GM12801 (cell line): ENCODE results near the gene PDGFC.

Source experiments
- TF ChIP-seq, protein P1 (sequence below): IDR thresholded peaks from one replicate; pipeline ENCODE4 v1.5.1; 2011; ENCODE audit warnings: control low read depth; ENCODE audit not compliant: insufficient read length; ENCODE audit errors: extremely low read depth

PDGFC gene

DNA sequence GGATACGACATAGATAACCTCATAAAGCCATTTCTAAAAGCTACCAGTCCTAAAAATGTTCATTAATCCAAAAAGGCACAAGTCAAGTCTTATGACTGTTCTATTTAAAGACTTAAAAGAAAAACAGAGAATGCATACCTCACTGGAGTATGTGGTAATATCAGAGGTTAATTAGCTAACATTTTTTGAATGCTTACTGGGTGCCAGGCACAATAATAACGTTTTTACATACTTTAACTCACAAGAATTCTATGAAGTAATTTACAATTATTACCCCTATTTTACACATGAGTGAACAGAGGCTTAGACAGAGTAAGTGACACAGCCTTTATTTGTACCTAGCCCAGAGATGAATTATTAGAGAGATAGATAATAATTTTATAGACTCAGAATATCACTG lies 207.5 kb downstream of the PDGFC start:
- TF ChIP-seq, protein P1, sequence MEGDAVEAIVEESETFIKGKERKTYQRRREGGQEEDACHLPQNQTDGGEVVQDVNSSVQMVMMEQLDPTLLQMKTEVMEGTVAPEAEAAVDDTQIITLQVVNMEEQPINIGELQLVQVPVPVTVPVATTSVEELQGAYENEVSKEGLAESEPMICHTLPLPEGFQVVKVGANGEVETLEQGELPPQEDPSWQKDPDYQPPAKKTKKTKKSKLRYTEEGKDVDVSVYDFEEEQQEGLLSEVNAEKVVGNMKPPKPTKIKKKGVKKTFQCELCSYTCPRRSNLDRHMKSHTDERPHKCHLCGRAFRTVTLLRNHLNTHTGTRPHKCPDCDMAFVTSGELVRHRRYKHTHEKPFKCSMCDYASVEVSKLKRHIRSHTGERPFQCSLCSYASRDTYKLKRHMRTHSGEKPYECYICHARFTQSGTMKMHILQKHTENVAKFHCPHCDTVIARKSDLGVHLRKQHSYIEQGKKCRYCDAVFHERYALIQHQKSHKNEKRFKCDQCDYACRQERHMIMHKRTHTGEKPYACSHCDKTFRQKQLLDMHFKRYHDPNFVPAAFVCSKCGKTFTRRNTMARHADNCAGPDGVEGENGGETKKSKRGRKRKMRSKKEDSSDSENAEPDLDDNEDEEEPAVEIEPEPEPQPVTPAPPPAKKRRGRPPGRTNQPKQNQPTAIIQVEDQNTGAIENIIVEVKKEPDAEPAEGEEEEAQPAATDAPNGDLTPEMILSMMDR: no peak

DNA sequence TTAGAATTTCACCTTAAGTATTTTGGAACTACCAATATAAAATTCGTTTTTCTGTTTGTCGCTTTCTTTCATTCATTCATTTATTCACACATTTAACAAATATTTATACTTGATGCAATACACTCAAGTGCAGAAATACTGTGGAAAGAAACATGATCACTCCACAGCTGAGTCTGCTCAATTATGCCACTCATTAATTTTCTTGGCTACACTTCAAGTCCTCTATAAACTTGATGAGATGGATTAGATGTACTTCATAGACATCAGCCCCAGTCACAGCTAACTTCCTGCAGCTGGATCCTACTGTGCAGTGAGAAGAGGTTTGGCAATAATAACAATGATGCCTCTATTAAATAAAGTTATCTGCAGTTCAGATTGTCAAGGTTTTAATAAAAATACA lies 208.1 kb downstream of the PDGFC start:
- TF ChIP-seq, protein P1: no peak

DNA sequence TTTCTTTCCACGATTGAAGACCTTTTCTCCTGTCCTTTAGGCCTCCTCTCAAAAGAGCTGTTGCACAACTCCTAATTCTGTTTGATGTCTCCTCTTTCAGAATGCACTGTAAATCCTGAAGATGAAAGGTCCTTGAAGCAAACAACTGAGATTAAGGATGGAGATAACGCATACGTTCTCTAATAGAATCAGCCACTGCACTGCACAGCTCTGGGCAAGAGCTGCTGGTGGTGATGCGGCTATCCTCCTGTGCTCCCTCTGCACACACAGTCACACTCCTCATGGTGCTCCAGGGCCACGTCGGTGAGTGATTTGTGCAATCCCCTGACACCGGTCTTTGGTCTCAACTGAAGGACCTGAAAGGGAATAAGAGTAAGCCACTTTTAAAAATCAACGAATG lies 208.7 kb downstream of the PDGFC start:
- TF ChIP-seq, protein P1: no peak

DNA sequence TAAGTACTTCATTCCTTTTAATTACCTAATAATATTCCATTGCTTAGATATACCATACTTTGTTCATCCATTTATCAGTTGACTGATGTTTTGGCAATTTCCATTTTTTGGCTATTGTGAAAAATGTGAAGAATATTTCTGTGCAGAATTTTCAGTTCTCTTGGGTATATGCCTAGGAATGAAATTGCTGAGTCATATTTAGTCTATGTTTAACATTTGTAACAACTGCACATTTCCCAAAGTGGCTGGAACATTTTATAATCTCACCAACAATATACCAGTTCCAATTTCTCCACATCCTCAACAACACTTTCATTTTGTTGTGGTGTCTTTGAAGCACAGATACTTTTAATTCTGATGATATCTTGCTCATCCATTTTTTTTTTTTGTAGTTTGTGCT lies 215.5 kb downstream of the PDGFC start:
- TF ChIP-seq, protein P1: no peak

DNA sequence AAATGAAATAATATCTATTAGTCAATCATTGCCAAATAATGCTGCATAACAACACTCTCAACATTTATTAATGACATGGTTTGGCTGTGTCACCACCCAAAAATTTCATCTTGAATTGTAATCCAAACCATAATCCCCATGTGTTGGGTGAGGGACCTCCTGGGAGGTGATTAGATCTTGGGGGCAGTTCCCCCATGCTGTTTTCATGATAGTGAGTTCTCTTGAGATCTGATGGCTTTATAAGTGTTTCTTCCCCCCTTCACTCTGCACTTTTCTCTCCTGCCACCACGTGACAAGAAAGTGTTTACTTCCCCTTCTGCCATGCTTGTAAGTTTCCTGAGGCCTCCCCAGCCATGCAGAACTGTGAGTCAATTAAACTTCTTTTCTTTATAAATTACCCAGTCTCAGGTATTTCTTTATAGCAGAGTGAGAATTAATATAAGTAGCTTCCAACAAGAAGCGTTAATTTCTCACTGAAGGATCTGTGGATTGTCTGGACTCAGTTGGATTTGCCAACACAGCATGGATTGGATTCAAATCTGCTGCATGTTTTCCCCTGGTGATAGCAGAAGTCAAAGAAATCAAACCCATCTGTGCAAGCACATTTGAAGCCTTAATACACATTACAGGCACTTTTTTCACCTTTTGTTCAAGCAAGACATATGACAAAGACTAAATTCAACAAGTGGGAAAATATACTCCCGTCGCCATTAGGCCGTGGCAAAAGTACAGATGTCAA lies 216.6 kb downstream of the PDGFC start:
- TF ChIP-seq, protein P1: no peak

DNA sequence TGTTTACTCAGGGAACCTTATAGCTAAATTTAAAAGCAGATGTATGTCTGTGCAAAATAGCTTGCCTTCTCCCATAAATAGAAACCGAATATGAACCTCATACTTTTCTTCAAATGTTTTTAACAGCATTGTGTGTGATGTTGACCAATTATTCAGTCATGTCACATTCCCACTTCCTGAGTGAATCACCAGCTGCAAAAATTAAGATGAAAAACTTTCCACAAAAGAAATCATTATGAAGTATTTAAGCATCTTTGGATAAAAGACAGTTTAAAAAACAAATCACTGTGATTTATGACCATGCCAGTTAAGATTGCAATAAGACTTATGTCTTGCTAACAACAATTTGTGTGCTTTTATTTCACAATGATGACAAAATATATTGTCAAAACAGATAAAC lies 220.1 kb downstream of the PDGFC start:
- TF ChIP-seq, protein P1: no peak

DNA sequence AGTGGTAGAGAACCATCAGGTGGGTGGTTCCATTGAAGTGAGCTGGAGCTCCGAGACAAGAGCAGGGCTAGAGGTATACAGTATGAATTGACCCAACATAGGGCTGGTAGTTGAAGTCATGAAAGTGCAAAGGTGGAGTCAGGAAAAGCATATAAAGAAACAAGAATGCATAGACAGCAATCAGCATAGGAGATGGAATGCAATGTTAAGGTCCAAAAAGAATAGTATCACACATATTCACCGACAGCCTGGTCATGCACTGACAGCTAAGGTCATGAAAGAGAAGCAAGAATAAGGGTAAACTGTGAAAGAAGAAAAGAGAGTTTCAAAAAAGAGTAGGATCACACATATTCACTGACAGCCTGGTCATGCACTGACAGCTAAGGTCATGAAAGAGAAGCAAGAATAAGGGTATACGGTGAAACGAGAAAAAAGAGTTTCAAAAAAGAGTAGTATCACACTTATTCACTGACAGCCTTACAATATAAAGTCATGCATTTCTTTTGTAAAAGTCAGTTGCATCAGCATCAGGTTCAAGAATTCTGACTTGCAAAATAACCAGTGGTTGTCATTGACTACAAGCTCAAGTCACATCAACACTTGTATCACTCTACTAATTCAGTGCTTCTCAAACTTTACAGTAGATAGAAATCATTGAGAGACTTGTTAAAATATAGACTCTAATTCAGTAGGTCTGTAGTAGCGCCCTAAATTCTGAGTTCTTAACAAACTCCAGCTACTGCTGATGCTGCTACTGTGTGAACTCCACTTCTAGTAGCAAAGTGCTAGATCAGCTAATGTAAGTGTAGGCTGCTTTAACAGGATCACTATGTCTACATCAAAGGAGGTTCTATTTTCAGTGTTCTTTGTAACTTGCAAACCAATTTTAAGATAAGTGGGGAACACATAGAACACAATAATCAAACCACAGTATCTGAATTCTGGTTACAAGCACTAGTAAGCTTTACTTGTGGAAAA lies 221.9 kb downstream of the PDGFC start:
- TF ChIP-seq, protein P1: no peak
